Panc1 (cell line): ENCODE results near the gene GPR160. TPM values are rescaled to one million over a fixed set of nuclear protein-coding genes. Genes with fewer than 3 reads are reported as not detected.

ENCODE experiments used
- ATAC-seq: fragments of 200-7000 bp; cut with Tn5 transposase; 2 replicates; pipeline ENCODE4 v1.9.1; 2020; ENCODE audit warnings: mild to moderate bottlenecking, moderate library complexity
- BruUV-seq: library from RNA; stranded (reverse); fragments of 400-500 nt; replicated peaks from 2 replicates; lab custom pipeline; 2021; lab: Mats Ljungman, UMichigan
- CTCF ChIA-PET: fragments of 300-600 bp; sonication (Branson Sonifier 250); formaldehyde crosslinking; loops from one replicate; lab custom pipeline; 2022; ENCODE audit warnings: antibody characterized with exemption; lab: Charles Lee
- POLR2A ChIA-PET: fragments of 300-600 bp; sonication (Branson Sonifier 250); formaldehyde crosslinking; loops from one replicate; lab custom pipeline; 2022; ENCODE audit warnings: antibody characterized with exemption; lab: Charles Lee
- DNase-seq: peaks from one replicate; pipeline ENCODE4 v3.0.0-alpha.2; 2010; ENCODE audit warnings: low read depth, low spot score
- H3K27ac ChIP-seq: 2 replicates; pipeline ENCODE4 v1.5.1; 2011; ENCODE audit warnings: mild to moderate bottlenecking, low read length, inconsistent platforms
- H3K27me3 ChIP-seq: fragments of 200-500 bp; sonication (Bioruptor generic); 2 replicates; pipeline ENCODE4 v1.6.0; 2014; ENCODE audit warnings: low read length, inconsistent platforms; ENCODE audit not compliant: control insufficient read depth, insufficient read depth
- H3K36me3 ChIP-seq: fragments of 200-500 bp; sonication (Bioruptor generic); 2 replicates; pipeline ENCODE4 v1.5.1; 2014; ENCODE audit warnings: inconsistent platforms, mild to moderate bottlenecking, low read length, moderate library complexity; ENCODE audit not compliant: control insufficient read depth, insufficient read depth
- H3K4me1 ChIP-seq: 2 replicates; pipeline ENCODE4 v1.5.1; 2011; ENCODE audit warnings: inconsistent platforms, mild to moderate bottlenecking, low read length, moderate library complexity; ENCODE audit not compliant: control insufficient read depth, insufficient read depth
- H3K4me3 ChIP-seq, 2 experiments: 2 replicates each; pipeline ENCODE4 v1.5.1; 2011 to 2012; ENCODE audit warnings: low read depth in 2 of 2, low read length in 2 of 2, mild to moderate bottlenecking in 2 of 2, inconsistent platforms in 1 of 2, moderate library complexity in 1 of 2
- H3K9me3 ChIP-seq: fragments of 200-500 bp; sonication (Bioruptor generic); 2 replicates; pipeline ENCODE4 v1.5.1; 2014; ENCODE audit warnings: low read depth, mild to moderate bottlenecking, inconsistent platforms, low read length, moderate library complexity; ENCODE audit not compliant: control insufficient read depth, insufficient read depth
- CTCF ChIP-seq: fragments of 450-650 bp; IDR thresholded peaks from 2 replicates; pipeline ENCODE4 v1.5.1; 2017; ENCODE audit warnings: mild to moderate bottlenecking
- POLR2AphosphoS5 ChIP-seq: IDR thresholded peaks from 2 replicates; pipeline ENCODE4 v1.6.1; 2012; ENCODE audit warnings: mild to moderate bottlenecking, low read depth, low read length, moderate library complexity
- REST ChIP-seq, 2 experiments: IDR thresholded peaks; 2 replicates each; pipeline ENCODE4 v1.6.1; 2011 to 2012; ENCODE audit warnings: low read depth in 2 of 2, control low read depth in 1 of 2, low read length in 1 of 2, mild to moderate bottlenecking in 1 of 2, moderate library complexity in 1 of 2; ENCODE audit not compliant: insufficient read depth in 1 of 2
- SIN3A ChIP-seq: IDR thresholded peaks from 2 replicates; pipeline ENCODE4 v1.6.1; 2012; ENCODE audit warnings: low read depth, mild to moderate bottlenecking, low read length, moderate library complexity, borderline replicate concordance; ENCODE audit not compliant: insufficient read depth
- TCF7L2 ChIP-seq: IDR thresholded peaks from 2 replicates; pipeline ENCODE4 v1.6.1; 2011; ENCODE audit warnings: mild to moderate bottlenecking, low read depth, low read length, inconsistent platforms
- in situ Hi-C: cut with HindIII; loops from 2 replicates; pipeline ENCODE4 v1.10.0; 2016; ENCODE audit warnings: low sequenced_read_pairs, low pct_unique_long_range_greater_than_20kb
- intact Hi-C: fragments of 100-400 bp; cut with micrococcal nuclease; formaldehyde crosslinking; loops from one replicate; pipeline ENCODE4 v1.10.0; 2022; ENCODE audit not compliant: unreplicated experiment
- total RNA-seq: library from RNA; stranded (reverse); gene quantifications from one replicate; pipeline ENCODE4 v1.2.1, GENCODE V29; 2021; ENCODE audit not compliant: unreplicated experiment

GPR160 gene
- total RNA-seq, 1 experiment from 2014 or later = 0.18 TPM

GRCh38 chr3:170044271-170044670 lies 6.5 kb downstream of the GPR160 start:
- no peaks in the 10 kb centered on the region for H3K36me3 ChIP-seq

GRCh38 chr3:170044795-170045244 lies 7.0 kb downstream of the GPR160 start:
- BruUV-seq = no TSS peak
- no peak for ATAC-seq
- CTCF ChIA-PET = interaction anchor here (1.0 kb wide), 1 partner anchor 18 kb away, joined by 3 read pairs; no protein-coding TSS in a partner anchor

More at GRCh38 chr3:170044271-170044670, 6.5 kb downstream of the GPR160 start:
- intact Hi-C loops = no loop called here
- no peak overlapping the region for H3K27ac ChIP-seq
- no peaks in the 10 kb centered on the region for H3K4me1 ChIP-seq
- TF ChIP-seq TCF7L2 (no peak), SIN3A (no peak), POLR2AphosphoS5 (no peak), CTCF (no peak), REST (IDR thresholded peaks at IDR 0.05; ENCODE audit: insufficient read depth in 1 of 2, low read depth in 2 of 2, low read length in 1 of 2) (no peak)
- peaks cover 15% of the 10 kb centered on the region for H3K27me3 ChIP-seq
- CTCF ChIA-PET = interaction anchor here (1.0 kb wide), 1 partner anchor 18 kb away, joined by 3 read pairs; no protein-coding TSS in a partner anchor
- POLR2A ChIA-PET = no interaction called here
- no TSS peak for BruUV-seq
- in situ Hi-C loops = no loop called here
- ATAC-seq (no peak), DNase-seq (no peak)
- no peaks in the 10 kb centered on the region for H3K9me3 ChIP-seq
- no peak overlapping the region for H3K4me3 ChIP-seq

More at GRCh38 chr3:170044795-170045244, 7.0 kb downstream of the GPR160 start:
- peaks cover 12% of the 10 kb centered on the region for H3K27me3 ChIP-seq
- H3K9me3 ChIP-seq = no peaks in the 10 kb centered on the region
- DNase-seq = no peak
- TF ChIP-seq REST (IDR thresholded peaks at IDR 0.05; ENCODE audit: insufficient read depth in 1 of 2, low read depth in 2 of 2, low read length in 1 of 2) = no peak
- no peak for TF ChIP-seq TCF7L2
- no peak for TF ChIP-seq POLR2AphosphoS5
- no peak for TF ChIP-seq SIN3A
- no peak for TF ChIP-seq CTCF
- POLR2A ChIA-PET = no interaction called here
- H3K27ac ChIP-seq = no peak overlapping the region
- in situ Hi-C loops = no loop called here
- H3K4me1 ChIP-seq = no peaks in the 10 kb centered on the region
- no peaks in the 10 kb centered on the region for H3K36me3 ChIP-seq
- intact Hi-C loops = no loop called here
- H3K4me3 ChIP-seq = no peak overlapping the region
